HepG2 (cell line): ENCODE results near the gene LRP5. TPM values are rescaled to one million over a fixed set of nuclear protein-coding genes. Genes with fewer than 3 reads are reported as not detected.
A peak's percentile ranks its signal among the peaks of the same experiment; 100 is the strongest.

Experiments used
- FOXP1 ChIP-seq, 2 experiments: fragments of 450-650 bp in 1 of 2; IDR thresholded peaks; 2 replicates each; pipeline ENCODE4 v1.6.1; 2017 to 2018; ENCODE audit warnings: antibody characterized with exemption in 1 of 2
- HMGXB3 ChIP-seq: sonication (generic); formaldehyde crosslinking; IDR thresholded peaks from 2 replicates; pipeline ENCODE4 v1.4.0; 2020; ENCODE audit warnings: missing genetic modification reagents, borderline replicate concordance
- HOXA3 ChIP-seq: sonication (generic); formaldehyde crosslinking; IDR thresholded peaks from 2 replicates; pipeline ENCODE4 v1.5.0; 2020; ENCODE audit warnings: missing genetic modification reagents
- HOXD1 ChIP-seq: sonication (generic); formaldehyde crosslinking; IDR thresholded peaks from 2 replicates; pipeline ENCODE4 v1.5.0; 2020; ENCODE audit warnings: missing genetic modification reagents
- POLR2G ChIP-seq: fragments of 200-400 bp; formaldehyde crosslinking; IDR thresholded peaks from 2 replicates; pipeline ENCODE4 v1.6.1; 2018; ENCODE audit warnings: mild to moderate bottlenecking, low read depth, low read length, moderate library complexity
- SMC3 ChIP-seq: IDR thresholded peaks from 2 replicates; pipeline ENCODE4 v1.6.1; 2011; ENCODE audit warnings: low read length, improper control_type of control experiment
- SOX13 ChIP-seq, 3 experiments: fragments of 450-650 bp in 1 of 3; sonication (generic) in 1 of 3; formaldehyde crosslinking in 1 of 3; IDR thresholded peaks in 2 of 3; conservative IDR thresholded peaks in 1 of 3; 2 replicates each; pipeline versions ENCODE4 v1.5.0 to v1.6.1; 2016 to 2020; ENCODE audit warnings: antibody characterized with exemption in 1 of 3, mild to moderate bottlenecking in 1 of 3, missing compliant biosample characterization in 1 of 3, missing genetic modification reagents in 1 of 3, moderate library complexity in 1 of 3
- U2AF1 ChIP-seq: fragments of 200-400 bp; formaldehyde crosslinking; optimal IDR thresholded peaks from 2 replicates; pipeline ENCODE3; 2017; ENCODE audit warnings: mild to moderate bottlenecking, low read depth, low read length
- ZBTB49 ChIP-seq: sonication (generic); formaldehyde crosslinking; IDR thresholded peaks from 2 replicates; pipeline ENCODE4 v1.4.0; 2020; ENCODE audit warnings: missing genetic modification reagents, borderline replicate concordance
- ZMYM2 ChIP-seq: sonication (generic); formaldehyde crosslinking; IDR thresholded peaks from 2 replicates; pipeline ENCODE4 v1.8.0; 2022; ENCODE audit warnings: mild to moderate bottlenecking, missing genetic modification reagents
- ZNF687 ChIP-seq: sonication (generic); formaldehyde crosslinking; IDR thresholded peaks from 2 replicates; pipeline ENCODE4 v1.5.1; 2020; ENCODE audit warnings: mild to moderate bottlenecking, missing genetic modification reagents, moderate library complexity
- ZNF772 ChIP-seq: sonication (generic); formaldehyde crosslinking; IDR thresholded peaks from 2 replicates; pipeline ENCODE4 v1.5.0; 2020; ENCODE audit warnings: mild to moderate bottlenecking, missing genetic modification reagents
- ZNF883 ChIP-seq: sonication (generic); formaldehyde crosslinking; IDR thresholded peaks from 2 replicates; pipeline ENCODE4 v1.5.1; 2020; ENCODE audit warnings: mild to moderate bottlenecking, missing genetic modification reagents; ENCODE audit errors: not compliant biosample characterization
- polyA plus RNA-seq, 8 experiments: library from polyadenylated mRNA; depleted of rRNA in 3 of 8; stranded (reverse) in 7 of 8; unstranded in 1 of 8; fragments of >200 nt; fragmentation: Illumina TruSeq in 4 of 8; extraction: Trizol in 4 of 8; gene quantifications; 2 replicates each; pipeline versions ENCODE4 v1.2.1 to v1.2.3, GENCODE V29; 2011 to 2016; ENCODE audit warnings: low read depth in 4 of 8, missing spikeins in 1 of 8, mixed read lengths in 1 of 8; ENCODE audit not compliant: insufficient read depth in 1 of 8
- total RNA-seq, 5 experiments: library from RNA; depleted of rRNA; stranded (reverse); fragments of >200 nt; fragmentation: Illumina TruSeq; extraction: Trizol; gene quantifications; 2 replicates each; pipeline ENCODE4 v1.2.3, GENCODE V29; 2016; ENCODE audit warnings: low read depth in 1 of 5

The LRP5 gene
- total and polyA plus RNA-seq, 2 of the 13 experiments (the other 11 are each of a cell fraction or from before 2014, with no cell fraction given) = 40.4 to 64.0 TPM

GRCh38 chr11:68383976-68384501 lies 71.6 kb downstream of the LRP5 start (continued):
- TF ChIP-seq POLR2G = no peak
- TF ChIP-seq ZNF687 (CRISPR knock-in tag) = peak; percentile 60; the same call in 1 of the 2 replicates
- no peak for TF ChIP-seq HOXA3 (CRISPR knock-in tag)
- TF ChIP-seq ZNF772 (CRISPR knock-in tag) = no peak
- TF ChIP-seq ZMYM2 (CRISPR knock-in tag) = no peak
- TF ChIP-seq SOX13 (IDR thresholded peaks at IDR 0.05) = no peak
- TF ChIP-seq SOX13 (CRISPR knock-in tag; conservative IDR thresholded peaks at IDR 0.05 in 1 of 2, IDR thresholded peaks at IDR 0.05 in 1 of 2) = no peak
- no peak for TF ChIP-seq HMGXB3
- no peak for TF ChIP-seq FOXP1 (IDR thresholded peaks at IDR 0.05)
- TF ChIP-seq FOXP1 (CRISPR knock-in tag; IDR thresholded peaks at IDR 0.05) = no peak
- no peak for TF ChIP-seq ZBTB49 (CRISPR knock-in tag)
- peak; percentile 41 for TF ChIP-seq SMC3
- TF ChIP-seq HOXD1 (CRISPR knock-in tag) = no peak
- no peak for TF ChIP-seq U2AF1
- no peak for TF ChIP-seq ZNF883 (CRISPR knock-in tag)
